ENCODE measurements around the gene RASL11A. TPM values are rescaled to one million over a fixed set of nuclear protein-coding genes. Genes with fewer than 3 reads are reported as not detected.

Gene RASL11A
- total and polyA plus RNA-seq, 12 donors, result 3.4 to 28.4 (median 9.2) TPM

GRCh38 chr13:27280841-27281240 is 10.2 kb downstream of the RASL11A start:
- intact Hi-C loops (cut with DNase I), result no loop called here

GRCh38 chr13:27281420-27281819 is 10.8 kb downstream of the RASL11A start:
- no peak for DNase-seq
- no peak for TF ChIP-seq CTCF (IDR thresholded peaks at IDR 0.05)
- TF ChIP-seq POLR2A (IDR thresholded peaks at IDR 0.05), result no peak
- Histone ChIP-seq H3K4me1 (replicated peaks in 1 of 2) (no peaks in the 10 kb centered on the region), H3K27ac (no peak overlapping the region), H3K36me3 (replicated peaks in 1 of 2) (no peaks in the 10 kb centered on the region), H3K4me3 (no peak overlapping the region), H3K9me3 (replicated peaks in 1 of 3) (no peaks in the 10 kb centered on the region), H3K27me3 (no peaks in the 10 kb centered on the region)
- intact Hi-C loops (cut with DNase I), result no loop called here
- WGBS, 4 donors, result 54 to 58% (median 56%) methylated on average over 1 of the region's 1 CpG

More at GRCh38 chr13:27280841-27281240, 10.2 kb downstream of the RASL11A start:
- no peak for TF ChIP-seq POLR2A (IDR thresholded peaks at IDR 0.05)
- TF ChIP-seq CTCF (IDR thresholded peaks at IDR 0.05), result no peak
- Histone ChIP-seq H3K36me3 (replicated peaks in 1 of 2) (no peaks in the 10 kb centered on the region), H3K4me3 (no peak overlapping the region), H3K9me3 (replicated peaks in 1 of 3) (no peaks in the 10 kb centered on the region), H3K4me1 (replicated peaks in 1 of 2) (no peaks in the 10 kb centered on the region), H3K27ac (no peak overlapping the region), H3K27me3 (no peaks in the 10 kb centered on the region)
- WGBS, 4 donors, result 75 to 84% (median 78%) methylated on average over 4 of the region's 4 CpGs
- DNase-seq, result no peak

- H3K9me3 ChIP-seq (replicated peaks in 1 of 3), result no peaks in the 10 kb centered on the region
- H3K4me1 ChIP-seq (replicated peaks in 1 of 2), result no peaks in the 10 kb centered on the region
- intact Hi-C loops (cut with DNase I), result no loop called here
- peak in 5 of 7 donors; percentile 40 to 58 (median 44) for DNase-seq
- no peaks in the 10 kb centered on the region for H3K27me3 ChIP-seq
- no peaks in the 10 kb centered on the region for H3K36me3 ChIP-seq (replicated peaks in 1 of 2)
- WGBS, 4 donors, result 75 to 83% (median 81%) methylated on average over 4 of the region's 4 CpGs
- no peak overlapping the region for H3K4me3 ChIP-seq
- TF ChIP-seq POLR2A (IDR thresholded peaks at IDR 0.05), result no peak
- peak in 3 of 6 experiments; percentile 41 to 45 (median 43) for TF ChIP-seq CTCF (IDR thresholded peaks at IDR 0.05)
- H3K27ac ChIP-seq, result no peak overlapping the region
These were observed 13.4 kb downstream of the RASL11A start for GRCh38 chr13:27283906-27284493.

GRCh38 chr13:27288392-27288791 is 17.8 kb downstream of the RASL11A start:
- TF ChIP-seq POLR2A (IDR thresholded peaks at IDR 0.05) (no peak), CTCF (IDR thresholded peaks at IDR 0.05) (no peak)
- intact Hi-C loops (cut with DNase I), result no loop called here
- H3K27ac ChIP-seq, result no peak overlapping the region
- H3K36me3 ChIP-seq (replicated peaks in 1 of 2), result no peaks in the 10 kb centered on the region
- 72 to 77% (median 76%) methylated on average over 4 of the region's 4 CpGs for WGBS, 4 donors
- H3K27me3 ChIP-seq, result no peaks in the 10 kb centered on the region
- no peaks in the 10 kb centered on the region for H3K4me1 ChIP-seq (replicated peaks in 1 of 2)
- DNase-seq, result no peak
- no peaks in the 10 kb centered on the region for H3K9me3 ChIP-seq (replicated peaks in 1 of 3)
- H3K4me3 ChIP-seq, result no peak overlapping the region

Measured in adrenal gland (tissue), 12 donors.